ENCODE results near the gene TJAP1.
A peak's percentile ranks its signal among the peaks of the same experiment; 100 is the strongest.
"Not testable (repeated sequence)": the region's sequence is repeated elsewhere in the genome, so short reads cannot be mapped to it uniquely, and the experiment has no call there.

The TJAP1 gene

GRCh38 chr6:43453831-43454230 lies 23.5 kb upstream of the TJAP1 start:
- no peak for DNase-seq

- DNase-seq, result peak; percentile 66
These were observed 23.1 kb upstream of the TJAP1 start for GRCh38 chr6:43454290-43454695.

DNA sequence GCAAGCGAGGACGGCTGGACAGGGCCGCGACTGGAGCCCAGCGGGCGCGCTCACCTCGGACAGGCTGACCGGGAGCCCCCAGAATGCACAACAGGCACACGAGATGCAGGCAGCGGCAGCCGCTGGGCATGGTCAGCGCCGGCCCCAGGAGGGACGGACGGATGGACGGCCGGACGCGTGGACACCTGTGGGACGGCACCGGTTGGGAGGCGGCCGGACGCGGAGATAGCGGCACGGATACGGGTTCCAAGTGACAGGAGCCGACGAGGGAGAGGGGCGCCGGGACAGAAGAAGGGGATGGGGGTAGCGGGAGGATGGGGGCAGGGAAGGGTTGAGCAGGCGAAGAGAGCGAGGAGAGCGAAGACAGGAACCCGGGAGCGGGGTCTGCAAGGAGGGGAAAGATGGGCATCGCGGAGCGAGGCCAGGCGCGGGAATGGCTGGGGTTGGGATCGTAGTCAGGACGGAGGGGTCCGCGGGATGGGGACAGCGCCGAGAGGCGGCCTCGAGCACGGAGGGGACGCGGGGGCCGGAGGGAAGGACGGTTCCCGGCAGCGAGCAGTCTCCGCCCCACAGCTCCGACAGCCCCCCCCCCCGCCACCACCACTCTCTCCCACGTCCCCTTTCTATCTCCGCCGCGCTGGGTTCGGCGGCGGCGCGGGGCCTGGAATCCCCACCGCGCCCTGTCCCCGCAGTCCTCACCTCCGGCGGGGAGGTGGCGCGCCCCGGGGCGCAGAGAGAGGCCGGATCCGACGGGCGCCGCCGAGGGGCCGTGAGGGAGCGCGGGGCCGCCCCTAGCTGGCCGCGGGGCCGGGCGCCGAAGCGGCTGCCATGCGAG lies 22.5 kb upstream of the TJAP1 start:
- peak; percentile 26 for DNase-seq

- peak; percentile 64 for DNase-seq
These were observed 21.6 kb upstream of the TJAP1 start, which contains the start of gene DLK2 for GRCh38 chr6:43455531-43456428. Gene DLK2, minus strand, starts transcription at chr6:43455548. Its CDS starts 723 bp downstream, at chr6:43454825.

DNA sequence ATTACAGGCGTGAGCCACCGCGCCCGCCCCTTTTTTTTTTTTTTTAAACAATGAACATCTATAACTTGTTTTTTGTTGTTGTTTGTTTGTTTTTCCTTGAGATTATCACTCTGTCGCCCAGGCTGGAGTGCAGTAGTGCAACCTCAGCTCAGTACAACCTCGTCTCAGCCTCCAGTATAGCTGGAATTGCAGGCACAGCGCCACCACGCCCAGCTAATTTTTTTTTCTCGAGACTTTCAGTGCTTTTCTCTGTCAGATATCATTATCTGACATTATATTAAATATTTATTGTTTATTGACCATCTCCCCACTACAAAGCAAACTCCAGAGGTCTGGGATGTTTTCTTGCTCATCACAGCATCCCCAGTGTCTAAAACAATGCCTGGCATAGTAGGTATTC lies 19.7 kb upstream of the TJAP1 start:
- no peak for DNase-seq

GRCh38 chr6:43458154-43458553 lies 19.2 kb upstream of the TJAP1 start:
- not testable (repeated sequence) for DNase-seq

- DNase-seq, result no peak
These were observed 17.8 kb upstream of the TJAP1 start for GRCh38 chr6:43459535-43459934.

GRCh38 chr6:43460032-43460431 lies 17.3 kb upstream of the TJAP1 start:
- DNase-seq, result no peak

DNA sequence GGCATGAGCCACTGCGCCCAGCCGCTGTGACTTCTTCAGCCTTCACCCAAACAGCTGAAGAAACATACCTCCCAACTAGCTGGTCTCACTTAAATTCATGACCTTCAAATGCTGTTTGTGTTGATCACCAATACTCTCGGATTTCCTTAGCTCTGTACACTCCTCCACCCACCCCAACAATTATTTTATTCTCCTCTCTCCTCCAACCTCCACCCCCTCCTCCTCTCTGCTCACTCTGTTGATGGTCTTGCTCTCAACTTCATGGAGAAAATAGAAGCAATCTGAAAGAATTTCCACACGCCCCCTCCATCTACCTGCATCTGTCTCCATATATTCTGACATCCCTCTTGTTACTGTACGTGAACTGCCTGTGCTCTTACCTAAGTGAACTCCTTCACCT lies 15.4 kb upstream of the TJAP1 start:
- DNase-seq, result no peak

DNA sequence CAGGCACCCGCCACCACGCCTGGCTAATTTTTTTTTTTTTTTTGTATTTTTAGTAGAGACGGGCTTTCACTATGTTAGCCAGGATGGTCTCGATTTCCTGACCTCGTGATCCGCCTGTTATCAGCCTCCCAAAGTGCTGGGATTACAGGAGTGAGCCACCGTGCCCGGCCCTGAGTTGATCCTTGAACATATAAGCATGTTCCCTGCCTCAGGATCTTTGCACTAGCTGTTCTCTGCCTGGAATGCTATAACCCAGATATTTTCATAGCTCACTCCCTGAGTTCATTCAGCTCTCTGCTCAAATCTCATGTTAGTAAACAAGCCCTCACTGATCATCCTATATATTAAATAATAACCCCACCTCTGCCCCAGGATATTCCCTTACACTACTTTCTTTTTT lies 13.0 kb upstream of the TJAP1 start:
- no peak for DNase-seq

DNA sequence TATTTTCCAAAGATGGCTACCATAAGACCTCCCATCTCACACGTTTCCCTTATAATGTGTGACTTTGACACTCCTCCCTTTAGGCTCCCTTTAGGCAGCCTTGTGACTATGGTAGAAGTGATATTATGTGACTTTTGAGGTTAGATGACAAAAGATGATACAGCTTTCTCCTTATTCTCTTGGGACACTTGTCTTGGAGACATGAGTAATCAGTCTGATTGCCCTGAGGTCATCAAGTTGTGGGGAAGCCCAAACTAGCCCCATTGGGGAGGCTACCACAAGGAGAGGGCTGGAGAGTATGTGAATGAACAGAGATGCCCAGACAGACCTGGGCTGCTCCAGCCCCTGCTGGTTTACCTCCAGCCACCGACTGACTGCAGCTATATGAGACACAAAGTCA lies 11.4 kb upstream of the TJAP1 start:
- DNase-seq, result no peak

DNA sequence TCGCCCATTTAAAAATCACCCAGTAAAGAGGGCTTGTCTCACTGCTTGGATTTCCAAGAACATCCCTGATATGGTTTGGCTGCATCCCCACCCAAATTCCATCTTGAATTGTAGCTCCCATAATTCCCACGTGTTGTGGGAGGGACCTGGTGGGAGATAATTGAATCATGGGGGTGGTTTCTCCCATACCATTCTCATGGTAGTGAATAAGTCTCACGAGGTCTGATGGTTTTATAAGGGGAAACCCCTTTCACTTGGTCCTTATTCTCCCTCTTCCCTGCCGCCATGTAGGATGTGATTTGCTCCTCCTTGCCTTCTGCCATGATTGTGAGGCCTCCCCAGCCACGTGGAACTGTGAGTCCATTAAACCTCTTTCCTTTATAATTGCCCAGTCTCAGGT lies 10.1 kb upstream of the TJAP1 start:
- DNase-seq, result not testable (repeated sequence)

- no peak for DNase-seq
These were observed 9.6 kb upstream of the TJAP1 start for GRCh38 chr6:43467752-43468151.

- DNase-seq, result no peak
These were observed 9.1 kb upstream of the TJAP1 start for GRCh38 chr6:43468240-43468639.

- DNase-seq, result no peak
These were observed 8.4 kb upstream of the TJAP1 start for GRCh38 chr6:43468748-43469681.

DNA sequence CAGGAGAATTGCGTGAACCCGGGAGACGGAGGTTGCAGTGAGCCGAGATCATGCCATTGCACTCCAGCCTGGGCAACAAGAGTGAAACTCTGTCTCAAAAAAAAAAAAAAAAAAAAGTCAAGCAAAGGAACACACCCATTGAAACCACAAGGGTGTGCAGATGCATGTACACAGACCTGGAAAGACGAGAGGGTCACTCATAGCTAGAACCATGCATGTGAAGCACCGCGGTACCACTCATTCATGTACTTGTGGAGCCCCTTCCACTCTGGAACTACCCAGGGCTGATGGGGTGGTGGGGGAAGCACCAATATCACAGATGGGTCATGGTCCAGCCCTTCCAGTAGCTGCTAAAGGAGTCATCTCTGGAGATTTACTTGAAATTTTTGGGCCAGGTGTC lies 7.4 kb upstream of the TJAP1 start:
- no peak for DNase-seq

- DNase-seq, result no peak
These were observed 6.0 kb upstream of the TJAP1 start for GRCh38 chr6:43471399-43471798.

GRCh38 chr6:43472515-43472914 lies 4.9 kb upstream of the TJAP1 start:
- no peak for DNase-seq

GRCh38 chr6:43475516-43475915 lies 1.9 kb upstream of the TJAP1 start:
- no peak for DNase-seq

- DNase-seq, result no peak
These were observed 624 bp upstream of the TJAP1 start for GRCh38 chr6:43476746-43477145.

GRCh38 chr6:43478008-43478372 lies 620 bp downstream of the TJAP1 start:
- DNase-seq, result no peak

- DNase-seq, result no peak
These were observed 3.7 kb downstream of the TJAP1 start for GRCh38 chr6:43481075-43481474.

Data from stimulated activated CD4-positive, alpha-beta T cell treated with anti-CD3 and anti-CD28 coated beads, Interleukin-4, amount 100 ng/mL, for 24 hours (primary cell).